Neuronal stem cell (in vitro differentiated cells): ENCODE measurements around the gene DENND6A.

Source experiments
- DNase-seq: peaks from one replicate; pipeline ENCODE4 v3.0.0-alpha.2; 2013; ENCODE audit warnings: low spot score
- H2AFZ ChIP-seq: one replicate; pipeline ENCODE4 v1.6.1; 2013; ENCODE audit warnings: mild to moderate bottlenecking, low read length, inconsistent platforms
- H2AK5ac ChIP-seq: 2 replicates; pipeline ENCODE4 v1.6.1; 2013; ENCODE audit warnings: low read depth, mild to moderate bottlenecking, inconsistent platforms, low read length, moderate library complexity, mixed read lengths
- H2BK120ac ChIP-seq: 2 replicates; pipeline ENCODE4 v1.6.1; 2013; ENCODE audit warnings: low read depth, mild to moderate bottlenecking, inconsistent platforms, low read length, moderate library complexity, mixed read lengths
- H2BK12ac ChIP-seq: one replicate; pipeline ENCODE4 v1.6.1; 2013; ENCODE audit warnings: low read length, inconsistent platforms
- H2BK15ac ChIP-seq: 2 replicates; pipeline ENCODE4 v1.6.1; 2013; ENCODE audit warnings: mild to moderate bottlenecking, low read length, inconsistent platforms, mixed read lengths
- H2BK5ac ChIP-seq: one replicate; pipeline ENCODE4 v1.6.1; 2013; ENCODE audit warnings: inconsistent platforms, mild to moderate bottlenecking, low read length, moderate library complexity
- H3K14ac ChIP-seq: one replicate; pipeline ENCODE4 v1.6.1; 2013; ENCODE audit warnings: low read length, inconsistent platforms
- H3K18ac ChIP-seq: 2 replicates; pipeline ENCODE4 v1.6.1; 2013; ENCODE audit warnings: low read length, inconsistent platforms
- H3K23ac ChIP-seq: 2 replicates; pipeline ENCODE4 v1.6.1; 2013; ENCODE audit warnings: low read depth, mild to moderate bottlenecking, mixed read lengths, low read length, inconsistent platforms; ENCODE audit not compliant: poor library complexity
- H3K27ac ChIP-seq: replicated peaks from 3 replicates; pipeline ENCODE4 v1.5.1; 2013; ENCODE audit warnings: low read length, inconsistent platforms
- H3K27me3 ChIP-seq, 3 experiments: 2 replicates each; pipeline ENCODE4 v1.6.1; 2013; ENCODE audit warnings: low read length in 3 of 3, mild to moderate bottlenecking in 2 of 3, inconsistent platforms in 1 of 3, low read depth in 1 of 3, mixed read lengths in 1 of 3, moderate library complexity in 1 of 3; ENCODE audit not compliant: control insufficient read depth in 3 of 3, insufficient read depth in 3 of 3
- H3K36me3 ChIP-seq, 2 donors: replicated peaks in 1 of 2; 2 replicates each; pipeline ENCODE4 v1.6.1; 2013; ENCODE audit warnings: low read length in 2 of 2; ENCODE audit not compliant: control insufficient read depth in 2 of 2, insufficient read depth in 2 of 2
- H3K4ac ChIP-seq: 2 replicates; pipeline ENCODE4 v1.6.1; 2013; ENCODE audit warnings: inconsistent platforms, mild to moderate bottlenecking, low read length, moderate library complexity
- H3K4me1 ChIP-seq, 2 donors: 1 replicate in 1 of 2; 2 replicates in 1 of 2; pipeline ENCODE4 v1.6.1; 2013; ENCODE audit warnings: low read length in 2 of 2, low read depth in 1 of 2; ENCODE audit not compliant: control insufficient read depth in 2 of 2, insufficient read depth in 1 of 2
- H3K4me2 ChIP-seq: one replicate; pipeline ENCODE4 v1.6.1; 2013; ENCODE audit warnings: mild to moderate bottlenecking, low read length, inconsistent platforms; ENCODE audit not compliant: insufficient read depth, poor library complexity, severe bottlenecking
- H3K4me3 ChIP-seq, 2 donors: 2 replicates each; pipeline ENCODE4 v1.5.1; 2013; ENCODE audit warnings: low read length in 2 of 2, mild to moderate bottlenecking in 2 of 2, inconsistent platforms in 1 of 2, moderate library complexity in 1 of 2
- H3K79me1 ChIP-seq: one replicate; pipeline ENCODE4 v1.6.1; 2013; ENCODE audit warnings: low read depth, mild to moderate bottlenecking, inconsistent platforms, low read length, moderate library complexity
- H3K9ac ChIP-seq: one replicate; pipeline ENCODE4 v1.6.1; 2013; ENCODE audit warnings: mild to moderate bottlenecking, low read depth, low read length, inconsistent platforms; ENCODE audit not compliant: poor library complexity
- H3K9me3 ChIP-seq, 2 donors: replicated peaks in 1 of 2; 2 replicates each; pipeline versions ENCODE3 to v1.6.1; 2013; ENCODE audit warnings: low read length in 2 of 2, mild to moderate bottlenecking in 2 of 2, inconsistent platforms in 1 of 2, low read depth in 1 of 2, mixed read lengths in 1 of 2, moderate library complexity in 1 of 2; ENCODE audit not compliant: control insufficient read depth in 2 of 2, insufficient read depth in 1 of 2
- H4K8ac ChIP-seq: one replicate; pipeline ENCODE4 v1.6.1; 2013; ENCODE audit warnings: low read depth, mild to moderate bottlenecking, inconsistent platforms, low read length, moderate library complexity
- H4K91ac ChIP-seq: one replicate; pipeline ENCODE4 v1.6.1; 2013; ENCODE audit warnings: low read length, low read depth, mild to moderate bottlenecking, inconsistent platforms; ENCODE audit not compliant: poor library complexity
- WGBS, 2 donors: extraction: QIAGEN DNeasy Blood & Tissue Kit; methylation state at CpG; one replicate each; pipeline ENCODE4 v1.1.7; 2013; ENCODE audit warnings: missing lambda C conversion rate in 2 of 2, mixed read lengths in 1 of 2; ENCODE audit not compliant: insufficient read length in 2 of 2, insufficient replicate concordance in 1 of 2; ENCODE audit errors: extremely low coverage in 2 of 2; 5-methylcytosine and 5-hydroxymethylcytosine counted together

The DENND6A gene

GRCh38 chr3:57654267-57654666 lies 38.6 kb downstream of the DENND6A start:
- Histone ChIP-seq H3K4me1 (no peaks in the 10 kb centered on the region), H3K79me1 (no peaks in the 10 kb centered on the region), H2AFZ (no peak overlapping the region), H3K36me3 (peaks cover 0 to 73% of the 10 kb centered on the region in 2 donors), H3K4ac (no peak overlapping the region), H3K4me3 (no peak overlapping the region), H3K18ac (no peak overlapping the region), H3K23ac (no peak overlapping the region), H2BK120ac (no peak overlapping the region), H2BK12ac (no peak overlapping the region), H2AK5ac (no peak overlapping the region), H2BK5ac (no peak overlapping the region), H3K4me2 (no peak overlapping the region), H4K8ac (no peak overlapping the region), H3K9ac (no peak overlapping the region), H4K91ac (no peak overlapping the region), H2BK15ac (no peak overlapping the region), H3K27me3 (no peaks in the 10 kb centered on the region), H3K14ac (no peak overlapping the region), H3K9me3 (peaks cover 0 to 3% of the 10 kb centered on the region in 2 donors), H3K27ac (no peak overlapping the region)
- no peak for DNase-seq
- no CpG with 5 or more reads among the region's 1 CpG for WGBS, 2 donors

DNA sequence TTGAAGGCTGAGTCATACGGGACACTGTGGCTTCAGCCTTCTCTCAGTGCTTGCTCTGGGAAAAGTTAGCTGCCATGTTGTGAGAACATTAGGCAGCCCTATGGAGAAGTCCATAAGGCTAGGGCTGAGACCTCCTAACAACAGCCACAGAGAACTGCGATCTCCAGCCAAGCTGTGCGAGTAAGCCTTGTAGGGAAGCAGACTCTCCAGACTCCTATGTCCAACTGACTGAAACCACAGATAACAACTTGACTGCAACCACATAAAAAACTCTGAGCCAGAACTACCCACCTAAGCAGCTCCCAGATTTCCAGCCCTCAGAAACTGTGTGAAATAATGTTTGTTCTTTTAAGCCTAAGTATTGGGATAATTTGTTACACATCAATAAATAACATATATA lies 40.7 kb downstream of the DENND6A start:
- Histone ChIP-seq H2BK15ac (no peak overlapping the region), H3K4me3 (no peak overlapping the region), H3K27ac (no peak overlapping the region), H3K79me1 (no peaks in the 10 kb centered on the region), H3K23ac (no peak overlapping the region), H2BK12ac (no peak overlapping the region), H2AFZ (no peak overlapping the region), H4K8ac (no peak overlapping the region), H3K27me3 (no peaks in the 10 kb centered on the region), H3K18ac (no peak overlapping the region), H3K4ac (no peak overlapping the region), H3K9ac (no peak overlapping the region), H3K9me3 (peaks cover 0 to 10% of the 10 kb centered on the region in 2 donors), H4K91ac (no peak overlapping the region), H2AK5ac (no peak overlapping the region), H3K4me1 (no peaks in the 10 kb centered on the region), H3K36me3 (peaks cover 1 to 62% of the 10 kb centered on the region in 2 donors), H2BK5ac (no peak overlapping the region), H3K14ac (no peak overlapping the region), H2BK120ac (no peak overlapping the region), H3K4me2 (no peak overlapping the region)
- DNase-seq = no peak
- no CpG with 5 or more reads among the region's 3 CpGs for WGBS, 2 donors

GRCh38 chr3:57647292-57647940 lies 45.5 kb downstream of the DENND6A start:
- no CpG with 5 or more reads among the region's 2 CpGs for WGBS, 2 donors
- no peak overlapping the region for H3K4me3 ChIP-seq
- H4K91ac ChIP-seq = no peak overlapping the region
- H3K9ac ChIP-seq = no peak overlapping the region
- no peak overlapping the region for H3K23ac ChIP-seq
- H2BK120ac ChIP-seq = no peak overlapping the region
- no peak overlapping the region for H2BK15ac ChIP-seq
- peaks cover 3 to 60% of the 10 kb centered on the region in 2 donors for H3K36me3 ChIP-seq
- no peaks in the 10 kb centered on the region for H3K79me1 ChIP-seq
- H2AFZ ChIP-seq = no peak overlapping the region
- no peak overlapping the region for H3K14ac ChIP-seq
- no peak overlapping the region for H3K4me2 ChIP-seq
- no peak overlapping the region for H3K27ac ChIP-seq
- H2BK12ac ChIP-seq = no peak overlapping the region
- no peaks in the 10 kb centered on the region for H3K4me1 ChIP-seq
- no peak for DNase-seq
- H2BK5ac ChIP-seq = no peak overlapping the region
- H4K8ac ChIP-seq = no peak overlapping the region
- H3K18ac ChIP-seq = no peak overlapping the region
- H3K4ac ChIP-seq = no peak overlapping the region
- no peak overlapping the region for H2AK5ac ChIP-seq
- H3K27me3 ChIP-seq = no peaks in the 10 kb centered on the region
- H3K9me3 ChIP-seq = peaks cover 0 to 10% of the 10 kb centered on the region in 2 donors

GRCh38 chr3:57646723-57647122 lies 46.2 kb downstream of the DENND6A start:
- DNase-seq = no peak
- Histone ChIP-seq H3K18ac (no peak overlapping the region), H4K8ac (no peak overlapping the region), H4K91ac (no peak overlapping the region), H3K4ac (no peak overlapping the region), H3K9me3 (peaks cover 0 to 10% of the 10 kb centered on the region in 2 donors), H3K27ac (no peak overlapping the region), H3K4me1 (no peaks in the 10 kb centered on the region), H2BK15ac (no peak overlapping the region), H3K9ac (no peak overlapping the region), H2BK5ac (no peak overlapping the region), H3K27me3 (no peaks in the 10 kb centered on the region), H2BK12ac (no peak overlapping the region), H3K36me3 (peaks cover 4 to 58% of the 10 kb centered on the region in 2 donors), H2AK5ac (no peak overlapping the region), H3K4me2 (no peak overlapping the region), H2AFZ (no peak overlapping the region), H2BK120ac (no peak overlapping the region), H3K4me3 (no peak overlapping the region), H3K79me1 (no peaks in the 10 kb centered on the region), H3K14ac (no peak overlapping the region), H3K23ac (no peak overlapping the region)
- no CpG with 5 or more reads among the region's 2 CpGs for WGBS, 2 donors
